Measurements from ENCODE around the gene RYK. TPM values are rescaled to one million over a fixed set of nuclear protein-coding genes. Genes with fewer than 3 reads are reported as not detected.

The RYK gene
- total RNA-seq, 1 donor from 2014 or later = 78.4 TPM

DNA sequence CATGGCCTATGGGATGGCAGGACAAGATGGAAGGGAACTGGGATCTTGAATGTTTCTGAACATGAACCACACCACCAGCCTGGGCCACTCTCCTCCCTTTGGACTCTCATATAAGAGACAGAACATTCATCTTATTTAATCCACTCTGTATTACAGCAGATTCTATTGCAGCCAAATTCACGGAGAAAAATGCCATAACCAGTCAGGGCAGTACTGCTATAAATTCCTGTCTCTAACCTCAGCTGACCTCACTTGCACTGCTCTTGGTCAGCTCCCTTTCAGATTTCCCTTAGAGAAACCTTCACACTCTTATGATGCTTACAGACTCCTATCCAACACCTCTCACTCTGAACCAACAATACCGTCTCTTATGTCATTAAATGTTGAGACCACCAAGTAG is 101.4 kb downstream of the RYK start:
- DNase-seq (ENCODE audit: low spot score) = no peak

DNA sequence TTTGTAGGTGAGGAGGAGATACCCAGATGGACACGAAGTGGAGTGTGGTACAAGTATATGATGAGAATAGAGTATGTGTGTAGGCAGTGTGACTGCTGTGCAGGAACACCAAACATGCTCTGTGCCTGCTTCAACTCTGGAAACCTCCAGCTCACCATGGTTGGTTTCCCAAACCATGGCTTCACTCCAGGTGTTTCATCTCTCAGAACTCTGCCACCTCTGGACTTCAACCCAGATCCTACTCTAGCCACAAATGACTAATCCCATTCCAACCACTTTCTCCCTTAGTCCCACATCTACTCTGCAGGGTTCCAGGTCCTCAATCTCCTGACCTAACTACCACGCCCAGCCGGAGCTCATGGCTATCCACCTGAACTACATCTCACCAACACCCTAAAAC is 102.1 kb downstream of the RYK start:
- no peak for DNase-seq (ENCODE audit: low spot score)

DNA sequence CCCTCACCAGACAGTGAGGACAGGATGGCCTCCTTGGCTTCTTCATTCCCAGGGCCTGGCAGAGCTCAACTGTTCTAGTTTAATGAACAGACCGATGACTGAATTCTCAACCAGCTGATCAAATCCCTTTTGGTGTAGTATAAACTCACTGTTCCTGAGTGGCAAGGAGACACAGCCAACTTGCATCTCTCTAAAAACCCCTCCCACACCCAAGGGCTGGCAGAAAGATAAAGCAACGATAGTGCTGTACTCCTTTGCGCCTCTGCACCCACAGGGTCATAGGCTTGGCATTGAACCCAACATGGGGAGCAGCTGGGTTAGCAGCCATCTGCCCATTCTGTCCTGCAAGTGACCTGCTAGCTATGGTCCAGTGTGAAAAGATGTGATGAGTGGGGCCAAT is 103.2 kb downstream of the RYK start:
- DNase-seq (ENCODE audit: low spot score) = no peak

DNA sequence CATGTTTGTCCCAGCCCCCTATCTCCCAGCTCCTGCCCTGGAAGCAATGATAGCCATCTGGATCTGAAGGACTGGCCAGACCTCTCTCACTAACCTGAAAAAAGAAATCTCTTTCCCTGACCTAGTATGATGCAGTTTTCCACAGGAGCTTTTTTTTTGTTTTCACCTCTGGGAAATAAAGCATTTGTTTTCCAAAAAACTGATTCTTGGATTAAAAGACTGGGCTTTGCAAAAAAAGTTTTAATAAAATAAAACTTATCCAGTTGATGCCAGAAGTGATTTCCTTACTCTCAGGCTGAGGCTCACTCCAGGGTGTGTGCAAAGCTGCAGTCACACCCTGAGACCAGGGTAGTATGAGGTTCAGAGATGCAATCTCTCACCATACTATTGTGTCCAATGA is 104.0 kb downstream of the RYK start:
- no peak for DNase-seq (ENCODE audit: low spot score)

DNA sequence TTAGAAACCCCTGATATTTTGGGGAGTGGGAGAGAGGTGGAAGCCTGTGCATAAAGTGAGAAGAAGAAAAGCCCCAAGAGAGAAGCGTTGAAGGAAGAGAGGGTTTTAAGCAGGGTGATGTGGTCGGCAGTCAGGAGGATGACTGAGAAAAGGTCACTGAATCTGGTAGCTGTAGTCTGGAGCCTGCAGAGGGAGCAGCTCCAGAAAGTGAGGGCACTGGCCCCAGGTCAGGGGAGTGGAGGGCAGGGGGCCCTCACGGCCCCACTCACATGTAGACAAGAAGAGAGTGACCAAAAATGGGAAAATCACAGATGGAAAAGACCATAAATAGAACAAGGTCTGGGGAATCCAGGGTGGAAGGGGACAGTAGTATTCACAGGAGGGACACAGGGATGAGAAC is 105.5 kb downstream of the RYK start:
- no peak for DNase-seq (ENCODE audit: low spot score)

DNA sequence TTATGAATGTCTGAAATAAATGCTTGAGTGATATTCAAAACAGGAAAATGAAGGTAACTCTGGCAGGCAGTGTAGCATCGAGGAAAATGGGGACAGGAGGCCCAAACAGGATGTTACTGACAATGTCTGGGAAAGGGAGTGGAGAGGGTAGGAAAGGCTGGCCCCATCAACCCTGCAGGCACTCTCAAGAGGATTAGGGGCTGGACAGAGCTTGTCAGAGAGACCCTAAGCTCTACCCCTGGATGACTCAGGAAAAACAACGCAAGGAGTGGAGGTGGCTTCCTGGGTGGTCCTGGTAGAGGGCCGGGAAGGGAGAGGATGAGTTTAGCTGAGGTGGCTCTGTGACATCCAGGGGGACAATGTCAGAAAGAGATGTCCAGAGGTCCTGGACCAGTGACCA is 106.0 kb downstream of the RYK start:
- no peak for DNase-seq (ENCODE audit: low spot score)

DNA sequence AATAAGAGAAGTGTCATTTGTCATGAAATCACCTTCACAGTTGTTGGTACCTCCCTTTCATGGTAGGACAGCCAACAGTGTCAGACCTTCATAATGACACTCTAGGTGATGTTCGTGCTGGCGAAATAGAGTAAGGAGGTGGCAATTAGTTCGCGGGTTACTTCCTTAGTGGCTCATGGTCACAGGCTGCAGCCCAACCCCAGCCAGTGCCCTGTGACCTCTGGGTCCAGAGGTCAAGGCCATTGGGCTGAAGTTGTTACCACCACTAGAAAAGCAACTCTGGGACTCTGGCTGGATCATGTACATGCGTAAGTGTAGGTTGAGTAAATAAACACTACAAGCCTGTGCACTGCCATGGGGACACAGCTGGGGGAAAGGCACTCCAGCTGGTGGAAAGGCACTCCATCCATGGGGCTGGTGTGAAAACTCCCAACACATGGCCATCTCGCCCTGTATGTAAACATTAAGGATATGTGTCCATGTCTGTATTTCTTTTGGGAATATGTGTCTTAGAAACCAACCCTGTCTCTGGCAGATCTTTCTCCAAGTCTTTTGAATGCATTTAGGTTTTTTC is 106.7 kb downstream of the RYK start:
- no peak for DNase-seq (ENCODE audit: low spot score)

DNA sequence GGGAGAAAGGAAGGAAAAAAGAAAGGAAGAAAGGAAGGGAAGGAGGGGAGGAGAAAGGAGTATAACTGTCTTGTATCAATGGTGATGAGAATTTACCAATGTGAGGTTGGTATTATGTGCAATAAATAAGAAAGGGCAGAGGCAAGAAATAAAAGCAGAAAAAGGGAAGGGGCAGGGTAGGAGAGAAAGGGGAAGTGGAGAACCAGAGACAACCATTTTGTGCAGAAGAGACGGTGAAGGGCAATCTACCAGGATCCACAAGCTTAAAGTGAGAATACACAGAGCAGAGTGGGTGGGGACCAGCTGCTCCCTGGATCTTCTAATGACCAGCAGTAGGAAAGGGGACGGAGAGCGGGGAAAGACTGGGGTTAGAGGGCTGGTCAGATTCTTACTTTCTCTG is 114.1 kb downstream of the RYK start:
- DNase-seq (ENCODE audit: low spot score) = no peak

DNA sequence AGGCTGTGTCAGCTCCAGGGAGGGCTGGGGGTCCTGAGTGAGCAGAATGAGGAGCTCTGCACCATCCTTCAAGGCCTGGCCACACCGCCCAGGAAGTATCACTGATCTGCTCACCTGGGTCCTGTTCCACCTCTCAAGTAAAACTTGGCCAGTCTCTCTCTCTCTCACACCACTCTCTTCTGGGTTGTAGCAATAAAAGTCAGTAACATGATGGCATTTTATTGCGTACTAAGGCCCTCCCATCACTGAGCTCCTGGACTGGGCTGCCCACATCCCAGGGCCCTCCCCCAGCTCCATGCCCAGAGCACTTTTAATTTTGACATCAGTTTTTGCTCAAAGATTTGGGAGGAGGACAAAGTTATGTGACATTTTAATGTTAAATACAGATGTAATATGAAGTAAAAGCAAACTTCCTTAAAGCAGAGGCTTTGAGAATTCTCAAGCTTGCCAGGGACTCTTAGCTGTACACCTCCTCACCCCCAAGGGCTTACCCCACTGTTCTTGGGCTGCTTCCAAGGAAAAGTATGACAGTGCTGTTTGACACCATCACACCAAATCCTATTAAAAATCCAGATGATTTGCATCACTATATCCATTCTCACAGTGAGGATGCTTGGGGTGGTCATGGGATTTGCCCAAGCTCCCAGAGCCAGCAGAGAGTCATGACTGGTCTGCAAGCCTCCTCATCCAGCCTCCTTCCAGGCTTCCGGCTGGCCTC is 115.8 kb downstream of the RYK start:
- no peak for DNase-seq (ENCODE audit: low spot score)

DNA sequence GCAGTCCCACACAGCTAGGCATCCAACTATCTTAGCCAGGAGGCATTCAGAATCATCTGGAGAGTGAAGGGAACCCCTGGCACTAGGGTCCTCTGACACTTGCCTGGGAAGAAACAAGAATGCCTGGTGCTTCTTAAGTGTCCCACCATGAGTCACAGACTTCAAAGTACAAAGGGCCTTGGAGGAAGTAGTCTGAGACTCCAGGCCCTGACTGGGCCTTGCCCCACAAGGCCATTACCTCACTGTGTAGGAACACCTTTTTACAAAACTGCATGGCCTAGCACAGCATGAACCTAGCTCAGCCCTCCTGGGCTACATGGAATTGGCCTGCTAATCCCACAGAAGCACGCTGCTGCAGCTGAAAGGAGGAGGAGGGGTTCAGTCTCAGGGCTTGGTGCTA is 116.4 kb downstream of the RYK start:
- no peak for DNase-seq (ENCODE audit: low spot score)

DNA sequence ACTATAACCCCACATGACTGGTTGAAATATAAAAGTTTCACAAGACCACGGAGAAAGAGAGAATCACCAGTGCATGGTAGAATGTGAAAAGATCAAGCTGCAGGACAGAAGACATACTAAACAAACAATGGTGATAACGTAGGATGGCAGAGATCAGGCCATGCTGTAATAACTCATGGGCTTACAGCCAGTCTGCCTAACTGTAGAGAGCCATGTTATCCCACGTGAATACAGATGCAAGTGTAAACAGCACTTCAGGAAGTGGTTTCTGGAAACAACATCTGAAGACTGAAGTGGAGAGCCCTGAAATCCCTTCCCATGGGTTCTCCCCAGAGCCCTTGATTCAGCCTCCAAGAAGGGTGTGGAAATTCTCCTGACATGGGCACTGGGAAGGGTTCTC is 117.7 kb downstream of the RYK start:
- no peak for DNase-seq (ENCODE audit: low spot score)

DNA sequence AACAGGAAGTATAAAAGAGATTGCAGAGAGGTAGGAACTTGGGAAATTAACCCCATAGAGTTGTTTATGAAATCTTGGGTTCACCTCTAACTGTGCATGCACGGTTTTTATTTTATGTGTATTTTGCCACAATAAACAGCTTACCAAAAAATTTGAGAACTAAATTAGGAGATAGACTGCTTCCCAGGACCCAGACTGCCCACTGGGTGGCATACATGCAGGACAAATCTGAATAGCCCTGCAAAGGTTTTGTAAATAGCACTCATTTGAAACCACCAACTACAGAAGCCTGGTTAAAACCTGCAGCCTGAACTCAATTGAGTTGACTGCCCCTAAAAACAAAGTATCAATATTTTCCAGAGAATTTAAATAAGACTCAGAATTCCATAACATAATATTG is 124.5 kb downstream of the RYK start:
- DNase-seq (ENCODE audit: low spot score) = no peak

DNA sequence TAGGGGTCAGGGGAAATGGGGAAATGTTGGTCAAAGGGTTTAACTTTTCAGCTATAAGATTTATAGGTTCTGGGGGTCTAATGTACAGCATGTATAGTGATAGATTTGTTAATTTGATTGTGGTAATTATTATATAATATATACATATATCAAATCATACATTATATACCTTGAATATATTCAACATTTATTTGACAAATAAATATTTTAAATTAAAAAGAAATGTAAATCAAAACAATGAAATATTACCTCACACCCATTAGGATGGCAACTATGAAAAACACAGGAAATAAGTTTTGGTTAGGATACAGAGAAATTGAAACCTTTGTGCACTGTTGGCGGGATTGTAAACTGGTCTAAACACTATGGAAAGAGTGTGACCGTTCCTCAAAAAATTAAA is 135.9 kb downstream of the RYK start:
- DNase-seq (ENCODE audit: low spot score) = no peak

DNA sequence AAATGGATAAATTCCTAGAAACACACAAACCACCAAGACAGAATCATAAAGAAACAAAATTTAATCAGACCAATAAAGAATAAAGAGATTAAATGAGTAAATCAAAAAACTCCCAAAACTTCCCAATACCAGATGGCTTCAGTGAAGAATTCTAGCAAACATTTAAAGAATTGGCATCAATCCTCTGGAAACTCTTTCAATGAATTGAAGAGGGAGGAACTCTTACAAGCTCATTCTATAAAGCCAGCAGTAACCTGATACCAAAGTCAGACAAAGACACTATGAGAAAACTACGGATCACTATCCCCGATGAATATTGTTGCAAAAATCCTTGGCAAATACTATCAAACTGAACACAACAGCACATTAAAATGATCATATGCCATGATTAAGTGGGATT is 139.0 kb downstream of the RYK start:
- DNase-seq (ENCODE audit: low spot score) = no peak

DNA sequence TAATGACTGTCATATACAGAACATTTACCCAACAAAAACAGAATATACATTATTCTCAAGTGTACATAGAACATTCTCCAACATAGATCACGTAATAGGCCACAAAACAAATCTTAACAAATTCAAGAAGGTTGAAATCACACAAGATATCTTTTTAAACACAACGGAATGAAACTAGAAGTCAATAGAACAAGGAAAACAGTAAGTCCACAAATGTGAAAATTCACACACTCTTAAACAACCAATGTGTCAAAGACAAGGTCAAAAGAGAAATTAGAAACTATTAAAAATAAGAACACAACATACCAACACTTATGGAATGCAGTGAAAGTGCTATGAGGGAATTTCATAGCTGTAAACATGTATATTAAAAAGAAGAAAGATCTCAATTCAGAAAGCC is 139.7 kb downstream of the RYK start:
- DNase-seq (ENCODE audit: low spot score) = no peak

Other genes with a start within 250 kb of the RYK start
- gene SLCO2A1, start 220.9 kb downstream of the RYK start, total RNA-seq = 89.1 TPM
- 76.2 TPM for gene AMOTL2, start 123.6 kb upstream of the RYK start, total RNA-seq
- gene ANAPC13, start 235.1 kb upstream of the RYK start, total RNA-seq = 50.9 TPM
- 37.6 TPM for gene CEP63, start 235.2 kb upstream of the RYK start, total RNA-seq

All from ureter (tissue), 1 donor.